Liver (tissue), 9 donors: ENCODE data around the gene CDHR5. TPM values are rescaled to one million over a fixed set of nuclear protein-coding genes. Genes with fewer than 3 reads are reported as not detected.
A peak's percentile ranks its signal among the peaks of the same experiment; 100 is the strongest.

Experiments used
- DNase-seq: peaks from one replicate; pipeline ENCODE4 v3.0.0-alpha.2; 2017; ENCODE audit warnings: low spot score
- H3K27ac ChIP-seq, 2 donors: one replicate each; pipeline ENCODE4 v1.7.0; 2013; ENCODE audit warnings: inconsistent platforms in 2 of 2, low read length in 2 of 2, control low read depth in 1 of 2, low read depth in 1 of 2, mild to moderate bottlenecking in 1 of 2
- H3K27me3 ChIP-seq, 4 donors: one replicate each; pipeline versions ENCODE4 v1.6.1 to v1.7.0; 2013; ENCODE audit warnings: low read length in 3 of 4, inconsistent platforms in 1 of 4, mild to moderate bottlenecking in 1 of 4, moderate library complexity in 1 of 4; ENCODE audit not compliant: control insufficient read depth in 4 of 4, insufficient read depth in 4 of 4
- H3K36me3 ChIP-seq, 4 donors: one replicate each; pipeline versions ENCODE4 v1.6.1 to v1.7.0; 2013; ENCODE audit warnings: low read length in 3 of 4, mild to moderate bottlenecking in 3 of 4, low read depth in 1 of 4, moderate library complexity in 1 of 4; ENCODE audit not compliant: control insufficient read depth in 4 of 4, insufficient read depth in 3 of 4
- H3K4me1 ChIP-seq, 4 donors: one replicate each; pipeline versions ENCODE4 v1.6.1 to v1.7.0; 2013; ENCODE audit warnings: low read length in 3 of 4, mild to moderate bottlenecking in 3 of 4, moderate library complexity in 1 of 4; ENCODE audit not compliant: control insufficient read depth in 4 of 4, insufficient read depth in 4 of 4
- H3K4me3 ChIP-seq, 3 donors: one replicate each; pipeline versions ENCODE4 v1.6.1 to v1.7.0; 2013; ENCODE audit warnings: low read length in 3 of 3, control low read depth in 1 of 3, low read depth in 1 of 3, mild to moderate bottlenecking in 1 of 3
- H3K9ac ChIP-seq, 2 donors: one replicate each; pipeline ENCODE4 v1.7.0; 2013; ENCODE audit warnings: low read length in 2 of 2, mild to moderate bottlenecking in 2 of 2, moderate library complexity in 2 of 2, control low read depth in 1 of 2, low read depth in 1 of 2
- H3K9me3 ChIP-seq, 4 donors: one replicate each; pipeline versions ENCODE4 v1.6.1 to v1.7.0; 2013; ENCODE audit warnings: low read length in 3 of 4; ENCODE audit not compliant: control insufficient read depth in 4 of 4
- ATF3 ChIP-seq: IDR thresholded peaks from 2 replicates; pipeline ENCODE4 v1.6.1; 2016; ENCODE audit warnings: antibody characterized with exemption
- EGR1 ChIP-seq, 2 donors: IDR thresholded peaks; 2 replicates each; pipeline ENCODE4 v1.6.1; 2016 to 2018; ENCODE audit warnings: antibody characterized with exemption in 2 of 2, low read depth in 2 of 2
- FOXA1 ChIP-seq: IDR thresholded peaks from 2 replicates; pipeline ENCODE4 v1.6.1; 2016; ENCODE audit warnings: antibody characterized with exemption
- FOXA2 ChIP-seq: IDR thresholded peaks from 2 replicates; pipeline ENCODE4 v1.6.1; 2016; ENCODE audit warnings: antibody characterized with exemption
- GABPA ChIP-seq, 2 donors: IDR thresholded peaks in 1 of 2; conservative IDR thresholded peaks in 1 of 2; 2 replicates each; pipeline ENCODE4 v1.6.1; 2016; ENCODE audit warnings: antibody characterized with exemption in 2 of 2, mild to moderate bottlenecking in 1 of 2, moderate library complexity in 1 of 2
- HNF4A ChIP-seq, 2 donors: conservative IDR thresholded peaks; 2 replicates each; pipeline ENCODE4 v1.6.1; 2016; ENCODE audit warnings: antibody characterized with exemption in 2 of 2, mild to moderate bottlenecking in 2 of 2
- HNF4G ChIP-seq: IDR thresholded peaks from 2 replicates; pipeline ENCODE4 v1.6.1; 2016; ENCODE audit warnings: antibody characterized with exemption
- JUND ChIP-seq, 2 donors: IDR thresholded peaks; 2 replicates each; pipeline ENCODE4 v1.6.1; 2016; ENCODE audit warnings: antibody characterized with exemption in 2 of 2
- MAX ChIP-seq: IDR thresholded peaks from 2 replicates; pipeline ENCODE4 v1.6.1; 2016; ENCODE audit warnings: antibody characterized with exemption
- NR2F2 ChIP-seq: IDR thresholded peaks from 2 replicates; pipeline ENCODE4 v1.6.1; 2016; ENCODE audit warnings: antibody characterized with exemption
- RAD21 ChIP-seq, 2 donors: IDR thresholded peaks; 2 replicates each; pipeline ENCODE4 v1.6.1; 2016; ENCODE audit warnings: antibody characterized with exemption in 2 of 2, mild to moderate bottlenecking in 2 of 2
- REST ChIP-seq: IDR thresholded peaks from 2 replicates; pipeline ENCODE4 v1.6.1; 2016; ENCODE audit warnings: antibody characterized with exemption, mild to moderate bottlenecking
- RXRA ChIP-seq, 2 donors: IDR thresholded peaks; 2 replicates each; pipeline ENCODE4 v1.6.1; 2017 to 2018; ENCODE audit warnings: antibody characterized with exemption in 2 of 2, mild to moderate bottlenecking in 1 of 2
- SP1 ChIP-seq: IDR thresholded peaks from 2 replicates; pipeline ENCODE4 v1.6.1; 2018; ENCODE audit warnings: antibody characterized with exemption, mild to moderate bottlenecking
- TAF1 ChIP-seq: conservative IDR thresholded peaks from 2 replicates; pipeline ENCODE4 v1.6.1; 2016; ENCODE audit warnings: antibody characterized with exemption, mild to moderate bottlenecking
- YY1 ChIP-seq: IDR thresholded peaks from 2 replicates; pipeline ENCODE4 v1.6.1; 2016; ENCODE audit warnings: antibody characterized with exemption, mild to moderate bottlenecking
- ZBTB33 ChIP-seq: IDR thresholded peaks from 2 replicates; pipeline ENCODE4 v1.6.1; 2016; ENCODE audit warnings: antibody characterized with exemption
- WGBS: extraction: QIAGEN DNeasy Blood & Tissue Kit; methylation state at CpG from one replicate; pipeline ENCODE4 v1.1.7; 2013; 5-methylcytosine and 5-hydroxymethylcytosine counted together
- polyA plus RNA-seq, 2 donors: library from polyadenylated mRNA; stranded (reverse) in 1 of 2; unstranded in 1 of 2; fragments of 200-250 nt in 1 of 2; fragments of >200 nt in 1 of 2; fragmentation: Nextera tagmentation in 1 of 2; extraction: Ambion mirVana in 1 of 2; gene quantifications; one replicate each; pipeline versions ENCODE4 v1.2.1 to v1.2.3, GENCODE V29; 2013 to 2015
- total RNA-seq, 2 donors: library from RNA; depleted of rRNA; stranded (reverse); fragments of >200 nt; gene quantifications; one replicate each; pipeline ENCODE4 v1.2.3, GENCODE V29; 2014
- TF ChIP-seq, protein P1 (sequence below): fragments of 150-350 bp; IDR thresholded peaks from 2 replicates; pipeline ENCODE4 v1.5.1; 2017; ENCODE audit warnings: improper control_type of control experiment, low read depth, low read length; ENCODE audit not compliant: missing input control
- donor health status: healthy.
- donor health status: healthy.
- donor health status: healthy.
- donor health status: healthy.
- donor health status: healthy.

The CDHR5 gene
- total and polyA plus RNA-seq, 4 donors: 29.4 to 86.2 (median 57.2) TPM

DNA sequence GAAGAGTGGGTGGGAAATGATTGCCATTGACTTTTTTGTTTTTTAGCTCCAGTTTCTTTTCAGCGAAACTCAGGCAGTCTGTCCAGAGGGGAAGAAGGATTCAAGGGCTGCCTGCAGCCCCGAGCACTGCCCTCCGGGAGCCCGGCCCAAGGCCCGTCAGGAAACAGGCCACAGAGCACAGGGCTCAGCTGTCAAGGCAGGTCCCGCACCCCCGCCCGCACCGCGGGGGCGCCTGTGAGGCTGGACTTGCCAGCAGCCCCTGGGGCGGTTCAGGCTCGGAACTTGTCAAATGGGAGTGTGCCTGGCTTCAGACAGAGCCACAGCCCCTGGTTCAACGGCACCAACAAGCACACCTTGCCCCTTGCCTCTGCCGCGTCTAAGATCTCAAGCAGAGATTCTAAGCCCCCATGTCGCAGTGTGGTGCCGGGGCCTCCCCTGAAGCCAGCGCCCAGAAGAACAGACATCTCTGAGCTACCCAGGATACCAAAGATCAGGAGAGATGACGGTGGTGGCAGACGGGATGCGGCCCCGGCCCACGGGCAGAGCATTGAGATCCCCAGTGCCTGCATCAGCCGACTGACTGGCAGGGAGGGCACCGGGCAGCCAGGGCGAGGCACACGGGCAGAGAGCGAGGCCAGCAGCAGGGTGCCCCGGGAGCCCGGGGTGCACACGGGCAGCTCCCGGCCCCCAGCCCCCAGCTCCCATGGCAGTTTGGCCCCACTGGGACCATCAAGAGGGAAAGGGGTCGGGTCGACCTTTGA is 17.6 kb downstream of the CDHR5 start (continued):
- TF ChIP-seq, protein P1, sequence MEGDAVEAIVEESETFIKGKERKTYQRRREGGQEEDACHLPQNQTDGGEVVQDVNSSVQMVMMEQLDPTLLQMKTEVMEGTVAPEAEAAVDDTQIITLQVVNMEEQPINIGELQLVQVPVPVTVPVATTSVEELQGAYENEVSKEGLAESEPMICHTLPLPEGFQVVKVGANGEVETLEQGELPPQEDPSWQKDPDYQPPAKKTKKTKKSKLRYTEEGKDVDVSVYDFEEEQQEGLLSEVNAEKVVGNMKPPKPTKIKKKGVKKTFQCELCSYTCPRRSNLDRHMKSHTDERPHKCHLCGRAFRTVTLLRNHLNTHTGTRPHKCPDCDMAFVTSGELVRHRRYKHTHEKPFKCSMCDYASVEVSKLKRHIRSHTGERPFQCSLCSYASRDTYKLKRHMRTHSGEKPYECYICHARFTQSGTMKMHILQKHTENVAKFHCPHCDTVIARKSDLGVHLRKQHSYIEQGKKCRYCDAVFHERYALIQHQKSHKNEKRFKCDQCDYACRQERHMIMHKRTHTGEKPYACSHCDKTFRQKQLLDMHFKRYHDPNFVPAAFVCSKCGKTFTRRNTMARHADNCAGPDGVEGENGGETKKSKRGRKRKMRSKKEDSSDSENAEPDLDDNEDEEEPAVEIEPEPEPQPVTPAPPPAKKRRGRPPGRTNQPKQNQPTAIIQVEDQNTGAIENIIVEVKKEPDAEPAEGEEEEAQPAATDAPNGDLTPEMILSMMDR: no peak
- TF ChIP-seq RXRA (IDR thresholded peaks at IDR 0.05) (no peak), HNF4G (no peak), NR2F2 (no peak)

DNA sequence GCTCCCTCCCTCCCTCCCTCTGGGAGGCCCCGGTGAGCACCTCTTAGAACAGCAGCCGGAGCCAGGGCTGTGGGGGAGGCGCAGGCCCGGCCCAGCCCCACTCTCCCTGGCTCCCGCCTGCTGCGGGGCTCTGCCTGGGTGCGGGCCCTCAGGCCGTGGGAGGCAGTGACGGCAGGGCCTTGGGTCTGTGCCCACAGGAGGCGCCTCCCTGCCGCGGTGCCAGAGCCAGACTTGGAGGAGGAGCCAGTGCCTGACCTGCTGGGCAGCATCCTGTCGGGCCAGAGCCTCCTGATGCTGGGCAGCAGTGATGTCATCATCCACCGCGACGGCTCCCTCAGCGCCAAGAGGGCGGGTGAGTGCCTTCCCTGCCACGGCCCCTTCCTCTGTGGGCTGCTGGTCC is 18.5 kb downstream of the CDHR5 start:
- H3K4me3 ChIP-seq: no peak overlapping the region
- no peaks in the 10 kb centered on the region for H3K27me3 ChIP-seq
- H3K27ac ChIP-seq: peak overlapping the region; percentile 1 to 39
- no peak overlapping the region for H3K9ac ChIP-seq
- H3K36me3 ChIP-seq: peaks cover 34 to 65% (median 37%) of the 10 kb centered on the region in 4 donors
- 46% methylated on average over 19 of the region's 19 CpGs for WGBS
- H3K4me1 ChIP-seq: peaks cover 13 to 64% (median 29%) of the 10 kb centered on the region in 4 donors
- no peak for DNase-seq
- TF ChIP-seq ATF3: no peak
- TF ChIP-seq HNF4A (conservative IDR thresholded peaks at IDR 0.05): peak in 1 of 2 donors; percentile 36
- TF ChIP-seq MAX: no peak
- no peak for TF ChIP-seq GABPA (IDR thresholded peaks at IDR 0.05 in 1 of 2, conservative IDR thresholded peaks at IDR 0.05 in 1 of 2)
- TF ChIP-seq RXRA (IDR thresholded peaks at IDR 0.05): peak; percentile 13 to 36
- TF ChIP-seq, protein P1: no peak
- TF ChIP-seq JUND (IDR thresholded peaks at IDR 0.05): no peak
- TF ChIP-seq YY1: no peak
- no peak for TF ChIP-seq TAF1
- TF ChIP-seq FOXA2: no peak
- TF ChIP-seq HNF4G: no peak
- no peak for TF ChIP-seq FOXA1
- peak; percentile 30 for TF ChIP-seq REST
- TF ChIP-seq ZBTB33: no peak
- TF ChIP-seq RAD21 (IDR thresholded peaks at IDR 0.05): peak in 1 of 2 donors; percentile 35
- TF ChIP-seq EGR1 (IDR thresholded peaks at IDR 0.05; ENCODE audit: low read depth in 2 of 2): no peak
- peak; percentile 30 for TF ChIP-seq SP1
- TF ChIP-seq NR2F2: no peak
- no peaks in the 10 kb centered on the region for H3K9me3 ChIP-seq
